ENCODE measurements around the gene INPP5A. TPM values are rescaled to one million over a fixed set of nuclear protein-coding genes. Genes with fewer than 3 reads are reported as not detected.
"Not testable (repeated sequence)": the region's sequence is repeated elsewhere in the genome, so short reads cannot be mapped to it uniquely, and the experiment has no call there.

INPP5A gene
- total and polyA plus RNA-seq, 4 donors, result 37.7 to 112 (median 54.9) TPM

- intact Hi-C loops (cut with DNase I), result no loop called here
- DNase-seq (no peak), ATAC-seq (ENCODE audit: low FRiP score) (no peak)
- H3K27ac ChIP-seq (ENCODE audit: low read depth in 1 of 2, low read length in 2 of 2), result no peak overlapping the region
- H3K4me1 ChIP-seq (ENCODE audit: control insufficient read depth in 1 of 2, insufficient read depth in 2 of 2, low read length in 2 of 2), result no peaks in the 10 kb centered on the region
- 61 to 64% methylated on average over 26 to 31 of the region's 31 CpGs for WGBS, 2 donors
- no peak overlapping the region for H3K4me3 ChIP-seq (ENCODE audit: low read length in 2 of 2)
- H3K36me3 ChIP-seq (ENCODE audit: control insufficient read depth in 1 of 2, insufficient read depth in 2 of 2, low read length in 1 of 2), result no peaks in the 10 kb centered on the region
- no peaks in the 10 kb centered on the region for H3K27me3 ChIP-seq (ENCODE audit: control insufficient read depth in 1 of 2, insufficient read depth in 2 of 2, low read length in 1 of 2)
- no peaks in the 10 kb centered on the region for H3K9me3 ChIP-seq (ENCODE audit: control insufficient read depth, low read length)
Measured at GRCh38 chr10:132790934-132791829, 253.6 kb downstream of the INPP5A start.

- H3K4me3 ChIP-seq (ENCODE audit: low read length in 2 of 2); DNase-seq; H3K9me3 ChIP-seq (ENCODE audit: control insufficient read depth, low read length); ATAC-seq (ENCODE audit: low FRiP score); H3K27me3 ChIP-seq (ENCODE audit: control insufficient read depth in 1 of 2, insufficient read depth in 2 of 2, low read length in 1 of 2); H3K4me1 ChIP-seq (ENCODE audit: control insufficient read depth in 1 of 2, insufficient read depth in 2 of 2, low read length in 2 of 2); H3K27ac ChIP-seq (ENCODE audit: low read depth in 1 of 2, low read length in 2 of 2); intact Hi-C loops (cut with DNase I); H3K36me3 ChIP-seq (ENCODE audit: control insufficient read depth in 1 of 2, insufficient read depth in 2 of 2, low read length in 1 of 2): not testable (repeated sequence)
- WGBS, 2 donors, result 94 to 95% methylated on average over 33 of the region's 33 CpGs
Measured at GRCh38 chr10:132792099-132792498, 254.5 kb downstream of the INPP5A start.

DNA sequence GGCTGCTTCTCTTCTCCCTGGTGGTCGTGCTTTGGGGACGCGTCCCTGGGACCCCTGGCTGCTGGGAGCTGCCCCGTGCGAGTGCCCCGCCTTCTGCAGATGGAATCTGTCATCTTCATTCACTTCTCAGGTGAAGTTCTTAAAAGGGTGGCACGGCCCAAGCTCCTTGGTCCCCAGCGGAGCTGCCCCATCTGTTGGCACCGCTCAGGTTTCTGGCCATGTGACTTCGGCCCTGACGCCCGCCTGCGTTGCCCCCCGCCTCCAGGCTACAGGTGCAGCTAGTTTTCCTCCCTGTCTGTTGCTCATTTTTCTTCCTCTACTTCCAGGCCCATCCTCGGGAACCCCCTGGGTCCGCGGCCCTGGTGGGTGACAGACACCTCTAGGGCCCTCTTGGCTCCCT, 255.2 kb downstream of the INPP5A start:
- no peak overlapping the region for H3K27ac ChIP-seq (ENCODE audit: low read depth in 1 of 2, low read length in 2 of 2)
- no peaks in the 10 kb centered on the region for H3K27me3 ChIP-seq (ENCODE audit: control insufficient read depth in 1 of 2, insufficient read depth in 2 of 2, low read length in 1 of 2)
- 83 to 90% methylated on average over 17 of the region's 17 CpGs for WGBS, 2 donors
- no peaks in the 10 kb centered on the region for H3K9me3 ChIP-seq (ENCODE audit: control insufficient read depth, low read length)
- intact Hi-C loops (cut with DNase I), result no loop called here
- no peaks in the 10 kb centered on the region for H3K4me1 ChIP-seq (ENCODE audit: control insufficient read depth in 1 of 2, insufficient read depth in 2 of 2, low read length in 2 of 2)
- no peak overlapping the region for H3K4me3 ChIP-seq (ENCODE audit: low read length in 2 of 2)
- ATAC-seq (ENCODE audit: low FRiP score) (no peak), DNase-seq (no peak)
- H3K36me3 ChIP-seq (ENCODE audit: control insufficient read depth in 1 of 2, insufficient read depth in 2 of 2, low read length in 1 of 2), result no peaks in the 10 kb centered on the region

GRCh38 chr10:132793213-132793612, 255.6 kb downstream of the INPP5A start:
- no peak overlapping the region for H3K27ac ChIP-seq (ENCODE audit: low read depth in 1 of 2, low read length in 2 of 2)
- H3K27me3 ChIP-seq (ENCODE audit: control insufficient read depth in 1 of 2, insufficient read depth in 2 of 2, low read length in 1 of 2), result no peaks in the 10 kb centered on the region
- H3K9me3 ChIP-seq (ENCODE audit: control insufficient read depth, low read length), result no peaks in the 10 kb centered on the region
- no peaks in the 10 kb centered on the region for H3K36me3 ChIP-seq (ENCODE audit: control insufficient read depth in 1 of 2, insufficient read depth in 2 of 2, low read length in 1 of 2)
- intact Hi-C loops (cut with DNase I), result no loop called here
- WGBS, 2 donors, result 89 to 92% methylated on average over 9 of the region's 9 CpGs
- no peaks in the 10 kb centered on the region for H3K4me1 ChIP-seq (ENCODE audit: control insufficient read depth in 1 of 2, insufficient read depth in 2 of 2, low read length in 2 of 2)
- no peak for DNase-seq
- no peak overlapping the region for H3K4me3 ChIP-seq (ENCODE audit: low read length in 2 of 2)
- ATAC-seq (ENCODE audit: low FRiP score), result no peak

DNA sequence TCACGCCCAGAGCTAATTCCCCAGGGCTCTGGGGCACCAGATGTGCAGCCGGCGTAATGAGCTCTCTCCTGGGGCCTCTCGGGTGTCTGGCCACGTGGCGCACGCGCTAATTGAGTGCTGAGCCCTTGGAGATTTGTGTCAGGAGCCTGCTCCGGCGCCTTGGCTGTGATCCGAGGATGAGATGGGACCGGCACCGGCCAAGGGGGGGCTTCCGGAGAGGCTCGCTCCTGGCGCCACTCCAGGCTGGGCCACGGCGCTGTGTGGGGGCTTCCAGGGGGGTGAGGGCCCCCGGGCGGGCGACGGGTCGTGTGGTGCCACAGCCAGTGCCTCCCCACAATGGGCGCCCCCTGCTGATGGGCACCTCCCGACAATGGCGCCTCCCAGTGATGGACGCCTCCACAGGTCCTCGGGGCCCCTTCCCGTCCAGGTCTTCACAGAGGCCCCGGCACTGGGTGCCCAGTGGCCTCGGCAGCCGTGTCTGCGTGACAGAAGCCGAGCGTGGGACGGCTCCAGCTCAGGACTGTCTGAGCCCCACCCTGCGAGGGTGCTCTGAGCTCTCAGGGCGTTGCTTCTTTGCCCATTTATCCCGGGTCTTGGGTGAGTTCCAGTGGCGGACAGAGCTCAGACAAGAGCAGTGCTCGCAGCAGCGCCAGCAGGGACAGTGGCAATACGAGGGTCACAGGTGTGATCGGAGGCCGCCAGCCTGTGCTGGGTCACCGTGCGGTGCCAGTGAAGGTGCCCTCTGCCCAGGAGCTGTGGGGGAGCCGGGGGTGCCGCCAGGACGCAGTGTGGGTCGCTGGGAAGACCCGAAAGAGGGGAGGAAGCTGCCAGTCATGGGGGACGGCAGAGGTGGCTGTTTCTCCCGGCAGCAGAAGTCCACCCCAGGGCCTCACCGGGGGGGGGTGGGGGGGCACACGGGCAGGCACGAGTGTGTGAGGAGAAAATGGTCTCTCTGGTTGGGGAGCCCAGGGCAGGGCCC, 256.6 kb downstream of the INPP5A start:
- Histone ChIP-seq H3K9me3 (ENCODE audit: control insufficient read depth, low read length) (no peaks in the 10 kb centered on the region), H3K27me3 (ENCODE audit: control insufficient read depth in 1 of 2, insufficient read depth in 2 of 2, low read length in 1 of 2) (no peaks in the 10 kb centered on the region), H3K36me3 (ENCODE audit: control insufficient read depth in 1 of 2, insufficient read depth in 2 of 2, low read length in 1 of 2) (no peaks in the 10 kb centered on the region), H3K4me1 (ENCODE audit: control insufficient read depth in 1 of 2, insufficient read depth in 2 of 2, low read length in 2 of 2) (no peaks in the 10 kb centered on the region), H3K27ac (ENCODE audit: low read depth in 1 of 2, low read length in 2 of 2) (no peak overlapping the region), H3K4me3 (ENCODE audit: low read length in 2 of 2) (no peak overlapping the region)
- DNase-seq (no peak), ATAC-seq (ENCODE audit: low FRiP score) (no peak)
- intact Hi-C loops (cut with DNase I), result no loop called here
- 54 to 66% methylated on average over 51 to 57 of the region's 57 CpGs for WGBS, 2 donors

DNA sequence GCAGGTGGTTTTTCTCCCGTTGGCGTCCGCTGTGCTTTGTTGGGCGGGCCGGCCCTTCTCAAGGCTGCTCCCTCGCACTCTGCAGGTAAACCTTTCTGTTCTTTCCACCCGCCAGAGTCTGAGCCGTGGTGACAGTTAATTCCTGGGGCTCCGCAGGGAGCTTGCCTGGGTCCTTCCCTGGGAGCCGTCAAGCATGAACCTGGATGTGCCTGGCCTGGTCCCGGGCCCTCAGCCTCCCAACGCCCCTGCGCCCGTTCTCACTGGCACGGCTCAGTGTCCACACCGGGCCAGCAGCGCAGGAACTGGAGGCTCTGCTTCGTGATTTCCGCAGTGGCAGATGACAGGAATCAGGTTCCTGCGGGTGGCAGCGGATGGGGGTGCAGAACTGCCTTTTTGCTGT, 259.3 kb downstream of the INPP5A start:
- no peaks in the 10 kb centered on the region for H3K4me1 ChIP-seq (ENCODE audit: control insufficient read depth in 1 of 2, insufficient read depth in 2 of 2, low read length in 2 of 2)
- no peaks in the 10 kb centered on the region for H3K27me3 ChIP-seq (ENCODE audit: control insufficient read depth in 1 of 2, insufficient read depth in 2 of 2, low read length in 1 of 2)
- DNase-seq (no peak), ATAC-seq (ENCODE audit: low FRiP score) (no peak)
- intact Hi-C loops (cut with DNase I), result no loop called here
- no peaks in the 10 kb centered on the region for H3K36me3 ChIP-seq (ENCODE audit: control insufficient read depth in 1 of 2, insufficient read depth in 2 of 2, low read length in 1 of 2)
- no peak overlapping the region for H3K27ac ChIP-seq (ENCODE audit: low read depth in 1 of 2, low read length in 2 of 2)
- 85 to 88% methylated on average over 20 to 21 of the region's 21 CpGs for WGBS, 2 donors
- no peak overlapping the region for H3K4me3 ChIP-seq (ENCODE audit: low read length in 2 of 2)
- H3K9me3 ChIP-seq (ENCODE audit: control insufficient read depth, low read length), result no peaks in the 10 kb centered on the region

DNA sequence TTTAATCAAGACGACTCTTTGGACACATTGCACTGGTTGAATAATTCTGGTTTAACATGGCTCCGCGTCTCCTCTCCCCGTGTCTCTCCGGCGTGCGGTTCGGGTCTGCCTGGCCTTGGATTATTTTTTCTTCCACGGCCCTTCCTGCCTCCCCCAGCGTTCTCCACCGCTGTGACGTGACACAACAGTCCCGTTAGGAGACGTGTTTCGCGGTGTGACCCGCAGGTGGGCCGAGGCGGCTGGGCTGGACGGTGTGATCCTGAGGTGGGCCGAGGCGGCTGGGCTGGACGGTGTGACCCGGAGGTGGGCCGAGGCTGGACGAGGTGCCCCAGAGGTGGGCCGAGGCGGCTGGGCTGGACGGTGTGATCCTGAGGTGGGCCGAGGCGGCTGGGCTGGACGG, 260.4 kb downstream of the INPP5A start:
- DNase-seq; H3K36me3 ChIP-seq (ENCODE audit: control insufficient read depth in 1 of 2, insufficient read depth in 2 of 2, low read length in 1 of 2); H3K4me3 ChIP-seq (ENCODE audit: low read length in 2 of 2); H3K27me3 ChIP-seq (ENCODE audit: control insufficient read depth in 1 of 2, insufficient read depth in 2 of 2, low read length in 1 of 2); H3K27ac ChIP-seq (ENCODE audit: low read depth in 1 of 2, low read length in 2 of 2); H3K4me1 ChIP-seq (ENCODE audit: control insufficient read depth in 1 of 2, insufficient read depth in 2 of 2, low read length in 2 of 2); ATAC-seq (ENCODE audit: low FRiP score); intact Hi-C loops (cut with DNase I); H3K9me3 ChIP-seq (ENCODE audit: control insufficient read depth, low read length): not testable (repeated sequence)
- WGBS, 2 donors, result 90 to 92% methylated on average over 22 to 23 of the region's 32 CpGs

DNA sequence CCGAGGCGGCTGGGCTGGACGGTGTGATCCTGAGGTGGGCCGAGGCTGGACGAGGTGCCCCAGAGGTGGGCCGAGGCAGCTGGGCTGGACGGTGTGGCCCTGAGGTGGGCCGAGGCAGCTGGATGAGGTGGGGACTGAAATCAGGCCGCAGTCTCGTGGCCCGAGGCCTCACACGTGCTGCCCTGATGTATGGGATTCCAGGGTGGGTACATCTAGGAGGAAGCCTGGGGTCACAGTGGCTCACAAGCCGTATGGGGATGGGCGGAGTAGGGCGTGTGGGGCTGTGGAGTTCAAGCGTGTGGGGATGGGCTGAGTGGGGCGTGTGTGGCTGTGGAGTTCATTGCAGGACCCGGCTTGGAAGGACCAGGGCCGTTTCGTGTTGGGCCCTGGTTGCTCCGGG, 260.8 kb downstream of the INPP5A start:
- DNase-seq, result no peak
- H3K9me3 ChIP-seq (ENCODE audit: control insufficient read depth, low read length), result no peaks in the 10 kb centered on the region
- H3K27me3 ChIP-seq (ENCODE audit: control insufficient read depth in 1 of 2, insufficient read depth in 2 of 2, low read length in 1 of 2), result no peaks in the 10 kb centered on the region
- WGBS, 2 donors, result 88 to 89% methylated on average over 21 of the region's 21 CpGs
- intact Hi-C loops (cut with DNase I), result no loop called here
- no peaks in the 10 kb centered on the region for H3K36me3 ChIP-seq (ENCODE audit: control insufficient read depth in 1 of 2, insufficient read depth in 2 of 2, low read length in 1 of 2)
- no peaks in the 10 kb centered on the region for H3K4me1 ChIP-seq (ENCODE audit: control insufficient read depth in 1 of 2, insufficient read depth in 2 of 2, low read length in 2 of 2)
- H3K27ac ChIP-seq (ENCODE audit: low read depth in 1 of 2, low read length in 2 of 2), result no peak overlapping the region
- ATAC-seq (ENCODE audit: low FRiP score), result no peak
- H3K4me3 ChIP-seq (ENCODE audit: low read length in 2 of 2), result no peak overlapping the region

Measured in aorta (tissue), 5 donors.